Measurements from ENCODE around the gene LYL1. TPM values are rescaled to one million over a fixed set of nuclear protein-coding genes. Genes with fewer than 3 reads are reported as not detected.
"Not testable (repeated sequence)": the region's sequence is repeated elsewhere in the genome, so short reads cannot be mapped to it uniquely, and the experiment has no call there.

Gene LYL1
- 1 to 10 TPM in 2 of 8 experiments, under 1 TPM in 5, not detected in 1; 0.11 to 1.3 (median 0.58) TPM for total RNA-seq

DNA sequence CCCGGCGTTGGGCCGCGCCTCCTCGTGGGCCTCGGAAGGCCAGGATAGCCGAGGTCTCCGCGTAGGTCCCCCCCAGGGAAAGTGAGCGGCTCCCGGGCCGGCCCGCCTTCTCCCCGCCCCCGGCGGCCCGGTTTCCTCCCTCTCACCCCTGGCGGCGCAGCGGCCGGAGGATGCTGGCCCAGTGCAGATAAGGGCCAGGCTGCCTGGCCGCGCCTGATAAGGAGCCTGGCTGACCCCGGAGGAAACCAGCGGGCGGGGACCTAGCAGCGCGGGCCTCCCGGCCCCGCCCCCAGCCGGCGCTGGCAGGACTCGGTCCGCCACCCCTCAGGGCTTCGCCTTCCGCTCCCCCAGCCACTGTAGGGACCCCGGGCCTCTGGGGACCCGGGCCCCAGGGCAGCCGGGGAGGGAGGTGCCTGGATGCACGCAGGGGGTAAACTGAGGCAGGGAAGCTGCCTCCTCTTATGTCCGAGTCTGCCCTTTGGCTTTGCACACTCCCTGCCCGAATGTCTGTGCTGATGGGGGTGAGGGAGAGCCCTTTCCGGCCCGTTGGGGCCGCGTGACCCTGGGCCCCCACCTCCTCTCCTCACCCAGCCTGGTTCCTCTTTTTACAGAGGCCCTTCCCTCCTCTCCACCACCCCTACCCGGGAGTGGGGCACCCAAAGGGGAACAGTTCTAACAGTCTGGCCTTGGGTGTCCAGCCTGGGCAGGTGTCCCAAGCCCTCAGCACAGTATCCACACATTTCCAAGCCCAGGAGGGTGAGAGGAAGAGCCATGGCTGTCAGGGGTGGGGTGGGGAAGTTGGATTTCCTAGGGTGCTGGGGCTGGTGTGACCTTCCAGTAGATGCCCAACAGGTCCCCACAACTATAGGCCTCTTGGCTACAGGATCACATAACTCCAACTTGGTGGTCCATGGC, at the start of gene LYL1:
Gene LYL1, minus strand, starts transcription at position 193 of the 915 bp plus-strand sequence. CDS start 1,687 bp downstream, outside the sequence.
- no CpG with 5 or more reads among the region's 47 CpGs for WGBS, 10 experiments
- Histone ChIP-seq H3K27ac (no peak within 1 kb of the TSS), H3K4me1 (replicated peaks in 1 of 2) (peaks cover 0 to 5% of the 10 kb centered on the region in 2 donors), H3K4me3 (no peak within 1 kb of the TSS)
- ATAC-seq (replicated peaks in 6 of 8) = peak; percentile 15 to 68 (median 56)
- in situ Hi-C loops (cut with MboI; ENCODE audit: low pct_unique_long_range_greater_than_20kb in 2 of 9, low sequenced_read_pairs in 9 of 9, unreplicated experiment in 9 of 9) = no loop called here

DNA sequence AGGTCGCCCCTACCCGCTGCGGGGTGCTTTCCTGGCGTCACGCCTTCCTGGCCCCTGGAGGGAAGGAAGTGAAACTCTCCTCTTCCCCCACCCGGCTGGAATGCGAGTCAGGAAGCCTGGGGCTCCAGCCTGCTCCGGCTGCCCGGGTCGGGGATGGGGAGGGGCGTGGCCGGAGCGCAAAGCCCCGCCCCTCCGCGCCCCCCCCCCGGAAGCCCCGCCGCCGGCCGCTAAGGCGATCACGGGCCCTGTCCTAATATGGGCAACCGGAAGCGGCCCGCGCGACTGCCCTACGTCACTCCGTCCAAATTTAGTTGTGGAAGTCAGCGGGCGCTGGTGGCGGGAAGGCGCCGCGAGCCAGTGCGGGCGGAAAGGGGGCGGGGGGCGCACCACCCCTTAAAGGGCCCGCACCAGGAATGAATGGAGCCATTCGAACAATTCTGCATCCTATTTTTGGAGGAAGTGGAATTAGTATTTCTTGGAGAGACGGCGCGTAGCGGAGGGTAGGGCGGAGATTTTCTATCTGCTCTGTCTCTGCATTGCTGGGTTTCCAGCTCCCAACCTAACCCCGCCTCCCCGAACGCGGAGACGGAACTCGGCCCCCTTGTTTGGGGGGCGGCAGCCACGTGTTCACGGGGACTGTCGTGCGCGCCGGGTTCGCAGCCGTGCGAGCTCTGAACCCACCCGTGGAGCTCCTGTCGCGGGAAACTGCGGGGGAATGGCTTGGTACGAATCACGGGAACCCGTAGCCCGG, 49.1 kb upstream of the LYL1 start:
- Histone ChIP-seq H3K4me3 (peak overlapping the region; percentile 55 to 89 (median 82)), H3K27ac (peak overlapping the region; percentile 91 to 97), H3K4me1 (replicated peaks in 1 of 2) (peaks cover 6 to 9% of the 10 kb centered on the region in 2 donors)
- in situ Hi-C loops (cut with MboI; ENCODE audit: low pct_unique_long_range_greater_than_20kb in 2 of 9, low sequenced_read_pairs in 9 of 9, unreplicated experiment in 9 of 9) = no loop called here
- WGBS, 10 experiments = 0 to 8% (median 0%) methylated on average over 1 to 22 of the region's 71 CpGs; no CpG with 5 or more reads in 5 of the 10 experiments
- peak; percentile 12 to 65 (median 57) for ATAC-seq (replicated peaks in 6 of 8)

DNA sequence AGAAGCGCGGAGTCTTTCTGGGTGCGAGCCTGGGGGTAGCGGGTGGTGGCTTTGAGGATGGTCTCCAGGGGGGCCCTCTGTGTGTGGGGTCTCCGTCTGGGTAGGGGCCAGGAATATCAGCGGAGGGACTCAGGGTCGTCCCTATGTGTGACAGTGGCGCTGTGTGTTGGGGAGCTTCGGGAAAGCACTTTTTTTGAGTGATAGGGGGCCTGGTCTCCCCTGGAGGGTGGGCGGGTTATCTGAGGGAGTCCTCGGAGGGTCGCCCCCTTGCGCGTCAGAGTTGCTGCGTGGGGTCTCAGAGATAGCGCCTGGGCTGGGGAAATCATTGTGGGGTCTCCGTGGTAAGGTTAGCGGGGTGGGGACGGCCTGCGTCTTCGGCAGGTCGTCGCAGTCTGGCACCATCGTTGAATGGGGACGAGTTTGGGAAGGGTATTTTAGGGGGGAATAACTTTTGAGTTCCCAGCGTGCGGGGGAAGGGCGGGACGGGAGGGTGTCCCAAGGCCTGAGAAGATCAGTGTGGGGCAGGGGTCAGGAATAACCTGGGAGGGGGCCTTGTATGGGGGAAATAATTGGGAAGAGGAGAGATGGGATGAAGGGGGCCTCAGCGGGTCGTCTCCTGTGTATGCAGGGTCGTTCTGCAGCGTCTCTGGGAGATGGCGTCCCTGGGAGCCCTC, 48.4 kb upstream of the LYL1 start:
- WGBS, 10 experiments = 0 to 4% (median 0%) methylated on average over 2 to 10 of the region's 34 CpGs; no CpG with 5 or more reads in 7 of the 10 experiments
- H3K4me3 ChIP-seq = peak overlapping the region; percentile 55 to 89 (median 82)
- in situ Hi-C loops (cut with MboI; ENCODE audit: low pct_unique_long_range_greater_than_20kb in 2 of 9, low sequenced_read_pairs in 9 of 9, unreplicated experiment in 9 of 9) = no loop called here
- H3K4me1 ChIP-seq (replicated peaks in 1 of 2) = peaks cover 3% of the 10 kb centered on the region in 2 donors
- H3K27ac ChIP-seq = peak overlapping the region; percentile 76 to 80
- no peak for ATAC-seq (replicated peaks in 6 of 8)

DNA sequence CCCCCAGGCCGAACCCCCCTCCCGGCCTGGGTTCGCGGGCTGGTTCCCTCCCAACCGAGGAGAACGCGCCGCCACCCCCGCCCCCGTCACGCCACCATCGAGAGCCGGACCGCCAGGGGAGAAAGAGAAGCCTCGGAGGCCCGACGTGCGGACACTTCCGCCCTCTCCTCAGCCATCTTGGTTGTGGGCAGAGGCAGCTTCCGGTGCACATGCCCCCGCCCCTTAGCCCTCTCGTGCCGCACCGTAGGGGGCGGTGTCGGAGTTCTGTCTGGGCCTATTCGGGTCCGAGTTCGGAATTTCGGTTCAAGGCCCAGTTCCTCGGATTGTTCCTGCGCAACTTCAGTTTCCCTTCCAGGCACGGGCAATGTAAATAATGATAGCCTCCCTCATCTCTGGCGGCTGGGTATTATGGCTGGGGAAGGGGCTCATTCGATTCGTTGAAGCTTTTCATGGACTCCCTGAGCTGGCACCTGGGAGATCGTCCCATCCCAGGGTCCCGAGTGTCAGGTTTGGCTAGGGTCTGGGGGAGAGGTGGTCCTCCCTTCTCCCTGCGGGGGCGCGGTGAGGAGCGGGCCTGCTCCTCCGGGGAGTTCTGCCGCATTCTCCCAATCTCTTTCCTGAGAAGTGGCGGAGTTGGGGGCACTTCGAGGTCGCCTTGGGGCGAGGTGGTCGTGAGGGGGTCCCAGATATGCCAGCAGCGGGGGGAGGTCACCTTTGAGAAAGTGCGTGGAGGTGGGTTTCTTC, 47.7 kb upstream of the LYL1 start, which contains the start of the genes IER2 and STX10:
Gene IER2, plus strand, starts transcription at position 225 of the 744 bp plus-strand sequence. CDS start 2,776 bp downstream, outside the sequence.
Gene STX10, minus strand, starts transcription at position 189 of the 744 bp plus-strand sequence. CDS start 202 bp downstream, outside the sequence.
- H3K4me3 ChIP-seq = peak within 1 kb of the TSS; percentile 55 to 89 (median 82)
- peaks cover 0 to 3% of the 10 kb centered on the region in 2 donors for H3K4me1 ChIP-seq (replicated peaks in 1 of 2)
- 0% methylated on average over 3 to 9 of the region's 51 CpGs; no CpG with 5 or more reads in 7 of the 10 experiments for WGBS, 10 experiments
- peak; percentile 19 to 52 (median 47) for ATAC-seq (replicated peaks in 6 of 8)
- peak within 1 kb of the TSS; percentile 76 to 80 for H3K27ac ChIP-seq
- in situ Hi-C loops (cut with MboI; ENCODE audit: low pct_unique_long_range_greater_than_20kb in 2 of 9, low sequenced_read_pairs in 9 of 9, unreplicated experiment in 9 of 9) = no loop called here

DNA sequence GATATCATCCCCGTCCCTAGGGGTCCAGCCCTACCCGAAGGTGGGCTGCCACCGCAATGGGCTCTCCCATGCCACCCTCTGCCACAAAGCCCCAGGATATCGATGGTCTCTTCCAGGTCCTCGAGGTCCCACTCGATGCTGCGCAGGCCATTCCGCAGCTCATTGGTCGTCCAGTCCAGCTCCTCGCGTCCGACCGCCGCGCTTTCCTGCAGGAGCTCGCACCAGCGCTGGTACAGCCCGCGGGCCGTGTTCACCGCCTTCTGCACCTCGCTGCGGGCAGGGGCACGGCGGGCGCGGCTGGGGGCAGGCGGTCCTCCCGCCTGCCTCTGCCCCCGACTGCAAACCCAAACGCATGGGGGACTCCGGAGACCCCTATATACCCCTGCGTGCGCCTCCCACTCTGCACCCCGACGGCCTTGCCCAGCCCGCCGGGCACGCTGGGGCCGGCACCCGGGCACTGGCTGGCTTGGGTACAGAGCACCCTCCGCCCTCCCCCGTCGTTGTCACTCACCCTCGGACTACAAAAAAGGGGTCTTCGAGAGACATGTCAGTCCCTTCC, 47.0 kb upstream of the LYL1 start:
- Histone ChIP-seq H3K27ac (peak overlapping the region; percentile 43 to 80), H3K4me3 (peak overlapping the region; percentile 55 to 89 (median 82)), H3K4me1 (replicated peaks in 1 of 2) (peaks cover 0 to 3% of the 10 kb centered on the region in 2 donors)
- peak; percentile 1 to 10 (median 5) for ATAC-seq (replicated peaks in 6 of 8)
- 0% methylated on average over 1 of the region's 46 CpGs; no CpG with 5 or more reads in 9 of the 10 experiments for WGBS, 10 experiments
- in situ Hi-C loops (cut with MboI; ENCODE audit: low pct_unique_long_range_greater_than_20kb in 2 of 9, low sequenced_read_pairs in 9 of 9, unreplicated experiment in 9 of 9) = no loop called here

DNA sequence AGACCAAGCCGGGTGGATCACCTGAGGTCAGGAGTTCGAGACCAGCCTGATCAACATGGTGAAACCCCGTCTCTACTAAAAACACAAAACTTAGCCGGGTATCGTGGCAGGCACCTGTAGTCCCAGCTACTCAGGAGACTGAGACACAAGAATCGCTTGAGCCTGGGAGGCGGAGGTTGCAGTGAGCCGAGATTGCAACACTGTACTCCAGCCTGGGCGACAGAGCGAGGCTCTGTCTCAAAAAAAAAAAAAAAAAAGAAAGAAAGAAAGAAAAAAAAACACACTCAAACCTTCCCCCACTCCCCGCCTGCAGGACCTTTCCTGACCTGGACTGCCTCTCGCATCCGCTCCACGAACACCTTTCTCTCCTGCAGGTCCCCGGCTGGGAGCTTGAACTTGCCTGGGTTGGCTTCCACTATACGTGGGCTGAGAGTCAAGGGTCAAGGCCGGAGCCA, 46.5 kb upstream of the LYL1 start:
- ATAC-seq (replicated peaks in 6 of 8); in situ Hi-C loops (cut with MboI; ENCODE audit: low pct_unique_long_range_greater_than_20kb in 2 of 9, low sequenced_read_pairs in 9 of 9, unreplicated experiment in 9 of 9); H3K4me1 ChIP-seq (replicated peaks in 1 of 2): not testable (repeated sequence)
- Histone ChIP-seq H3K27ac (peak overlapping the region in 1 of 2 donors; percentile 43), H3K4me3 (peak overlapping the region; percentile 55 to 89 (median 82))
- 0 to 72% (median 23%) methylated on average over 1 to 10 of the region's 17 CpGs; no CpG with 5 or more reads in 2 of the 10 experiments for WGBS, 10 experiments

DNA sequence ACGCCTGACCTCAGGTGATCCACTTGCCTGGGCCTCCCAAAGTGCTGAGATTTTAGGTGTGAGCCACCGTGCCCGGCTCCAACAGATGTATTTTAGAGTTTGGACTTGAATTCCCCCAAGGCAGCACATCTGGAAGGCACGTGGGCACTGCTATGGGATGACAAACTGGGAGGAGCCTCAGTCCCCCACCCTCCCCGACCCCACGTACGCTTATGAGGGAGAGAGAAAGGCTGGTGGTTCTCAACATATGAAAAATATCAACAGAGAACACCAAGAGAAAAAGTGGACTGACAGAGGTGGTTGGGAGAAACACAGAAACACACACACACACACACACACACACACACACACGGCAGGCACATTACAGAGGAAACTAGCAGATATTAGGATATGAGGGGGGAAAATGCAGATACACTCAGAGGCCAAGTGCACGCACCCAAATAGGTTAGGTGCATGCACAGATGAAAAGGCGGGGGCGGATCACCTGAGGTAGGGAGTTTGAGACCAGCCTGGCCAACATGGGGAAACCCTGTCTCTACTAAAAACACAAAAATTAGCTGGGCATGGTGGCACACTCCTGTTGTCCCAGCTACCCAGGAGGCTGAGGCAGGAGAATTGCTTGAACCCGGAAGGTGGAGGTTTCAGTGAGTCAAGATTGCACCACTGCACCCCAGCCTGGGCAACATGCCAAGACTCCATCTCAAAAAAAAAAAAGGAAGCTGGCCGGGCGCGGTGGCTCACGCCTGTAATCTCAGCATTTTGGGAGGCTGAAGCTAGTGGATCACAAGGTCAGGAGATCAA, 44.3 kb upstream of the LYL1 start:
- Histone ChIP-seq H3K27ac (no peak overlapping the region), H3K4me1 (replicated peaks in 1 of 2) (peaks cover 0 to 3% of the 10 kb centered on the region in 2 donors), H3K4me3 (no peak overlapping the region)
- 0 to 100% (median 81%) methylated on average over 1 to 8 of the region's 16 CpGs for WGBS, 10 experiments
- no peak for ATAC-seq (replicated peaks in 6 of 8)
- in situ Hi-C loops (cut with MboI; ENCODE audit: low pct_unique_long_range_greater_than_20kb in 2 of 9, low sequenced_read_pairs in 9 of 9, unreplicated experiment in 9 of 9) = no loop called here

DNA sequence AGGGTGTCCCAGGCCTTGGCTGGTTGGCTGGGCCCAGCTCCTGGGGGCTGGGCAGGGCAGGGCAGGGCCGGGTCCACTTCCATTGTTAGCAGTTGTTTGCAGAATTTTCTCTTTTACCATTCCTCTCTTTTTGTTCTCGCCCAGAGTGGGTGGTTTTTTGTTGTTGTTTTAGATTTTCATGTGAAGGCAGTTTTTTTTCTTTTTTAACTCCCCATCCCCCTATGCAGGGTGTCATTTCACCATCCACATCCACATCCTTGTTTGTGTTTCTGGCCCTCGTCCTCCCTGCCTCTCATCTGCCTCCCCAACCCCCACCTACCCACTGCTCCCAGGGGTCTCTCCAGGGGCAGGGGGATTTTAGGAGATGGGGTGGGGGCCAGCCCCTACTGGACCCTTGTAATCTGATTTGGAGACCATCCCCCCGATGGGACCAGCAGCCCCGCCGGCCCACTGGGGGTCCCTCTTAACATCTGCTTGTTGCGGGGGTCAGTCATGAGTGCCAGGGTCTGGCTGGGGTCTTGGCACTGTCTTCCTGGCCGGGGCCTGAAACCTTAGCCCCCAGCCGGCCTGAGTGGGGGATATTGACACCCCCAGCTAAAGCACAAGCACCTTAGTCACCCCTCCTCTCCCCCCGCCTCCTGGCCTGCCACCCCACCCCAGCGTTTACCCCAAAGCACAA, 37.1 kb upstream of the LYL1 start:
- no peak overlapping the region for H3K4me3 ChIP-seq
- in situ Hi-C loops (cut with MboI; ENCODE audit: low pct_unique_long_range_greater_than_20kb in 2 of 9, low sequenced_read_pairs in 9 of 9, unreplicated experiment in 9 of 9) = no loop called here
- WGBS, 10 experiments = 40 to 100% (median 68%) methylated on average over 1 to 2 of the region's 11 CpGs; no CpG with 5 or more reads in 5 of the 10 experiments
- ATAC-seq (replicated peaks in 6 of 8) = peak in 2 of 8 experiments; percentile 4 to 30
- no peak overlapping the region for H3K27ac ChIP-seq
- H3K4me1 ChIP-seq (replicated peaks in 1 of 2) = no peaks in the 10 kb centered on the region

DNA sequence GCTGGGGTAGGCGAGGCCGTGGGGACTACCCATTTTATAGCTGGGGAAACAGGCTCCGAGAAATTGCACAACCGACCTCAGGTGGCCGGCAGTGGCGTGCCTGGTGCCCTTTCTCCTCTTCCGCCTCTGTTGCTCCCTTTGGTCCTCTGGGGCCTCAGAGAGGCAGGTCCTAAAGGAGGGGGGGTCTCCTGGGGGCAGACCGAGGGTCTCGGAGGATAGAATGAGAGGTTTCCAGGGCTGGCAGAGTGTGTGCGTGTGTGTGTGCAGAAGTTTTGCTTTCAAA, 36.2 kb upstream of the LYL1 start:
- in situ Hi-C loops (cut with MboI; ENCODE audit: low pct_unique_long_range_greater_than_20kb in 2 of 9, low sequenced_read_pairs in 9 of 9, unreplicated experiment in 9 of 9) = no loop called here
- Histone ChIP-seq H3K4me3 (no peak overlapping the region), H3K4me1 (replicated peaks in 1 of 2) (no peaks in the 10 kb centered on the region), H3K27ac (no peak overlapping the region)
- 78 to 90% (median 80%) methylated on average over 1 to 7 of the region's 10 CpGs; no CpG with 5 or more reads in 7 of the 10 experiments for WGBS, 10 experiments
- ATAC-seq (replicated peaks in 6 of 8) = no peak

DNA sequence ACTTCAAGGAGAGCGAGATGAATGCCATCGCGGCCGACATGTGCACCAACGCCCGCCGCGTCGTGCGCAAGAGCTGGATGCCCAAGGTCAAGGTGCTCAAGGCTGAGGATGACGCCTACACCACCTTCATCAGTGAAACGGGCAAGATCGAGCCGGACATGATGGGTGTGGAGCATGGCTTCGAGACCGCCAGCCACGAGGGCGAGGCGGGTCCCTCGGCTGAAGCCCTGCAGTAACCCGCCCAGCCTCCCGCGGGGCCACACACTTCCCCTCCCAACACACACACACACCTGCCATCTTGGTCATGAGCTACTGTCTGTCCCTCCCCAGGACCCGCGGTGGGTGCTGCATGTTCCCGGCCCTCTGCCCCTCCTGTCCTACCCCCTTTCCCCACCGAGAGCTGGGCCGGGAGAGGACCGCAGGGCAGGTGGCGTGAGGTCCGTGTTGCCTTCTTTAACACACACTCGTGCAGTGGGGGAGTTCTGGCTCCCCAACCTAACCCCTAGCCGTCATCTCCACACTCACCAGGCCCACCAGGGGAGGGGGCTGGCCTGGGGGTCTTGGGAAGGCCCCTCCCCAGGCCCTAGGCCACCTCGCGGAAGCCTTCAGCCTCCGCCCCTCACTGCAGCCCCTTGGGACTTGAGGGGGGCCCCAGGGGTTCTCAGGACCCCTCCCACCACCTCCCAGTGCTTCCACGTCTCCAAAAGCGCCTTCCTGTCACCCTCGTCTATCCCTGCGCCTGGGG, 35.7 kb upstream of the LYL1 start:
- Histone ChIP-seq H3K4me3 (no peak overlapping the region), H3K4me1 (replicated peaks in 1 of 2) (no peaks in the 10 kb centered on the region), H3K27ac (no peak overlapping the region)
- peak in 3 of 8 experiments; percentile 7 to 13 (median 8) for ATAC-seq (replicated peaks in 6 of 8)
- in situ Hi-C loops (cut with MboI; ENCODE audit: low pct_unique_long_range_greater_than_20kb in 2 of 9, low sequenced_read_pairs in 9 of 9, unreplicated experiment in 9 of 9) = no loop called here
- WGBS, 10 experiments = 80 to 100% (median 88%) methylated on average over 4 to 6 of the region's 40 CpGs; no CpG with 5 or more reads in 6 of the 10 experiments
